H9 (cell line): ENCODE data around the gene SYT3. TPM values are rescaled to one million over a fixed set of nuclear protein-coding genes. Genes with fewer than 3 reads are reported as not detected.

ENCODE experiments used
- DNase-seq: peaks from one replicate; pipeline ENCODE4 v3.0.0-alpha.2; 2017
- H2AFZ ChIP-seq: one replicate; pipeline ENCODE4 v1.6.1; 2013; ENCODE audit warnings: mild to moderate bottlenecking, low read length, control low read depth, moderate library complexity
- H2AK5ac ChIP-seq: 2 replicates; pipeline ENCODE4 v1.6.1; 2013; ENCODE audit warnings: low read length, control low read depth, mixed read lengths; ENCODE audit not compliant: insufficient read length
- H2BK120ac ChIP-seq: one replicate; pipeline ENCODE4 v1.6.1; 2013; ENCODE audit warnings: low read depth, mild to moderate bottlenecking, low read length, control low read depth, inconsistent platforms; ENCODE audit not compliant: poor library complexity, severe bottlenecking
- H2BK12ac ChIP-seq: 2 replicates; pipeline ENCODE4 v1.6.1; 2013; ENCODE audit warnings: low read length, control low read depth, mixed read lengths, low read depth; ENCODE audit not compliant: insufficient read length
- H2BK15ac ChIP-seq: 2 replicates; pipeline ENCODE4 v1.6.1; 2013; ENCODE audit warnings: low read depth, low read length, control low read depth
- H2BK20ac ChIP-seq: one replicate; pipeline ENCODE4 v1.6.1; 2013; ENCODE audit warnings: low read depth, mild to moderate bottlenecking, low read length, control low read depth, inconsistent platforms; ENCODE audit not compliant: poor library complexity, severe bottlenecking
- H2BK5ac ChIP-seq: 2 replicates; pipeline ENCODE4 v1.6.1; 2013; ENCODE audit warnings: low read length, control low read depth, mixed read lengths; ENCODE audit not compliant: insufficient read length
- H3K14ac ChIP-seq: 2 replicates; pipeline ENCODE4 v1.6.1; 2013; ENCODE audit warnings: low read length, control low read depth; ENCODE audit not compliant: insufficient read depth
- H3K18ac ChIP-seq: 2 replicates; pipeline ENCODE4 v1.6.1; 2013; ENCODE audit warnings: low read depth, mild to moderate bottlenecking, mixed read lengths, low read length, control low read depth; ENCODE audit not compliant: insufficient read length
- H3K23ac ChIP-seq: 2 replicates; pipeline ENCODE4 v1.6.1; 2013; ENCODE audit warnings: low read length, control low read depth, mixed read lengths, low read depth; ENCODE audit not compliant: insufficient read length
- H3K23me2 ChIP-seq: 2 replicates; pipeline ENCODE4 v1.6.1; 2013; ENCODE audit warnings: low read depth, mild to moderate bottlenecking, mixed read lengths, low read length, control low read depth; ENCODE audit not compliant: insufficient read length, poor library complexity, severe bottlenecking
- H3K27ac ChIP-seq: 2 replicates; pipeline ENCODE4 v1.5.1; 2013; ENCODE audit warnings: low read length, control low read depth, mixed read lengths, low read depth; ENCODE audit not compliant: insufficient read length
- H3K27me3 ChIP-seq: 2 replicates; pipeline ENCODE4 v1.6.1; 2013; ENCODE audit warnings: low read length, control low read depth, inconsistent platforms; ENCODE audit not compliant: insufficient read depth
- H3K4ac ChIP-seq: 2 replicates; pipeline ENCODE4 v1.6.1; 2013; ENCODE audit warnings: low read depth, mild to moderate bottlenecking, control low read depth, inconsistent platforms, low read length, moderate library complexity
- H3K4me1 ChIP-seq: 2 replicates; pipeline ENCODE4 v1.6.1; 2013; ENCODE audit warnings: low read length, control low read depth, inconsistent platforms; ENCODE audit not compliant: insufficient read depth
- H3K4me2 ChIP-seq: 2 replicates; pipeline ENCODE4 v1.6.1; 2013; ENCODE audit warnings: low read length, control low read depth, mixed read lengths; ENCODE audit not compliant: insufficient read length, insufficient read depth
- H3K56ac ChIP-seq: 2 replicates; pipeline ENCODE4 v1.6.1; 2013; ENCODE audit warnings: low read depth, mild to moderate bottlenecking, mixed read lengths, low read length, control low read depth; ENCODE audit not compliant: insufficient read length
- H3K79me1 ChIP-seq: 2 replicates; pipeline ENCODE4 v1.6.1; 2013; ENCODE audit warnings: low read depth, mild to moderate bottlenecking, moderate library complexity, low read length, control low read depth, inconsistent platforms; ENCODE audit not compliant: insufficient read depth, poor library complexity, severe bottlenecking
- H3K79me2 ChIP-seq: 2 replicates; pipeline ENCODE4 v1.6.1; 2013; ENCODE audit warnings: low read length, control low read depth, inconsistent platforms; ENCODE audit not compliant: insufficient read depth
- H3K9ac ChIP-seq: 2 replicates; pipeline ENCODE4 v1.6.1; 2013; ENCODE audit warnings: low read length, control low read depth, mixed read lengths; ENCODE audit not compliant: insufficient read length; ENCODE audit errors: extremely low read depth
- H3K9me3 ChIP-seq: one replicate; pipeline ENCODE4 v1.6.1; 2013; ENCODE audit warnings: low read depth, low read length, inconsistent platforms; ENCODE audit not compliant: control insufficient read depth
- H3T11ph ChIP-seq: one replicate; pipeline ENCODE4 v1.6.1; 2013; ENCODE audit warnings: mild to moderate bottlenecking, low read length, control low read depth, inconsistent platforms
- H4K20me1 ChIP-seq: one replicate; pipeline ENCODE4 v1.6.1; 2013; ENCODE audit not compliant: control insufficient read depth, insufficient read length, insufficient read depth
- H4K5ac ChIP-seq: 2 replicates; pipeline ENCODE4 v1.6.1; 2013; ENCODE audit warnings: low read depth, mild to moderate bottlenecking, mixed read lengths, low read length, control low read depth; ENCODE audit not compliant: insufficient read length
- H4K8ac ChIP-seq: replicated peaks from 2 replicates; pipeline ENCODE4 v1.6.1; 2013; ENCODE audit warnings: low read length, control low read depth, mixed read lengths, low read depth; ENCODE audit not compliant: insufficient read length
- H4K91ac ChIP-seq: 2 replicates; pipeline ENCODE4 v1.6.1; 2013; ENCODE audit warnings: low read depth, mild to moderate bottlenecking, moderate library complexity, mixed read lengths, low read length, control low read depth; ENCODE audit not compliant: insufficient read length
- H3K27ac Mint-ChIP-seq, 3 experiments: 2 replicates in 2 of 3; 3 replicates in 1 of 3; pipeline ENCODE4 v1.8.0; 2020 to 2021; ENCODE audit warnings: mixed read lengths in 3 of 3, mild to moderate bottlenecking in 1 of 3, moderate library complexity in 1 of 3
- H3K27me3 Mint-ChIP-seq: 2 replicates; pipeline ENCODE4 v1.8.0; 2021; ENCODE audit warnings: low read depth, mild to moderate bottlenecking, moderate library complexity, mixed read lengths
- H3K36me3 Mint-ChIP-seq, 3 experiments: 2 replicates in 2 of 3; 3 replicates in 1 of 3; pipeline ENCODE4 v1.8.0; 2020 to 2021; ENCODE audit warnings: low read depth in 3 of 3, mixed read lengths in 3 of 3; ENCODE audit not compliant: insufficient read depth in 1 of 3
- H3K4me1 Mint-ChIP-seq, 2 experiments: 2 replicates each; pipeline ENCODE4 v1.8.0; 2020; ENCODE audit warnings: mixed read lengths in 2 of 2
- H3K4me3 Mint-ChIP-seq, 2 experiments: 2 replicates in 1 of 2; 3 replicates in 1 of 2; pipeline ENCODE4 v1.8.0; 2020 to 2021; ENCODE audit warnings: mild to moderate bottlenecking in 2 of 2, mixed read lengths in 2 of 2, moderate library complexity in 1 of 2
- H3K9me3 Mint-ChIP-seq, 2 experiments: 2 replicates in 1 of 2; 3 replicates in 1 of 2; pipeline ENCODE4 v1.8.0; 2020; ENCODE audit warnings: mild to moderate bottlenecking in 2 of 2, mixed read lengths in 2 of 2, moderate library complexity in 1 of 2
- WGBS: extraction: QIAGEN DNeasy Blood & Tissue Kit; methylation state at CpG from one replicate; pipeline ENCODE4 v1.1.7; 2013; ENCODE audit warnings: missing lambda C conversion rate, low lambda C conversion rate, mixed read lengths; ENCODE audit not compliant: insufficient read length; ENCODE audit errors: extremely low coverage; 5-methylcytosine and 5-hydroxymethylcytosine counted together
- total RNA-seq: library from RNA; stranded (reverse); gene quantifications from 2 replicates; pipeline ENCODE4 v1.2.1, GENCODE V29; 2021
- TF ChIP-seq, protein P1 (sequence below): fragments of 200-600 bp; sonication (generic); conservative IDR thresholded peaks from 3 replicates; pipeline ENCODE4 v1.8.0; 2021; ENCODE audit warnings: antibody characterized with exemption, mild to moderate bottlenecking

SYT3 gene
- total RNA-seq, 1 experiment from 2014 or later = 3.1 TPM

DNA sequence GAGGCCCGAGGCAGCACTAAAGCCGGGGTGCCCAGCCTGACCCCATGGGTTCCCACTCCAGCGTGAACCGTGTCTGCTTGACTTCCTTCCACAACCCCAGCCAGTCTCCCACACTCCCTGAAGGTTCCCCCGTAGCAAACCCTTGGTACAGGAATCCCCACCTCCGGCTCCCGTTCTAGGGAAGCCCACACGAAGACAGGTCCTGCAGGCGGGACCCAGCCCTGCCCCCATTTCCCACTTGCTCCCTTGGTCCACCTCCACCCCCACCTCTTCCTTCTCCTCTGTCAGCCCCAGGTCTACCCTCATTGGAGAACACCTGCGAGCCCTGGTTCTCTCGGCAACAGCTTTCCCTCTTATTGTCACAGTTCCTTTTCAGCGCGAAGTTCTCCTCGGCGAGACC, 33.4 kb upstream of the SYT3 start:
- H2BK20ac ChIP-seq = no peak overlapping the region
- H2BK12ac ChIP-seq = no peak overlapping the region
- H2AFZ ChIP-seq = no peak overlapping the region
- H2AK5ac ChIP-seq = no peak overlapping the region
- TF ChIP-seq, protein P1, sequence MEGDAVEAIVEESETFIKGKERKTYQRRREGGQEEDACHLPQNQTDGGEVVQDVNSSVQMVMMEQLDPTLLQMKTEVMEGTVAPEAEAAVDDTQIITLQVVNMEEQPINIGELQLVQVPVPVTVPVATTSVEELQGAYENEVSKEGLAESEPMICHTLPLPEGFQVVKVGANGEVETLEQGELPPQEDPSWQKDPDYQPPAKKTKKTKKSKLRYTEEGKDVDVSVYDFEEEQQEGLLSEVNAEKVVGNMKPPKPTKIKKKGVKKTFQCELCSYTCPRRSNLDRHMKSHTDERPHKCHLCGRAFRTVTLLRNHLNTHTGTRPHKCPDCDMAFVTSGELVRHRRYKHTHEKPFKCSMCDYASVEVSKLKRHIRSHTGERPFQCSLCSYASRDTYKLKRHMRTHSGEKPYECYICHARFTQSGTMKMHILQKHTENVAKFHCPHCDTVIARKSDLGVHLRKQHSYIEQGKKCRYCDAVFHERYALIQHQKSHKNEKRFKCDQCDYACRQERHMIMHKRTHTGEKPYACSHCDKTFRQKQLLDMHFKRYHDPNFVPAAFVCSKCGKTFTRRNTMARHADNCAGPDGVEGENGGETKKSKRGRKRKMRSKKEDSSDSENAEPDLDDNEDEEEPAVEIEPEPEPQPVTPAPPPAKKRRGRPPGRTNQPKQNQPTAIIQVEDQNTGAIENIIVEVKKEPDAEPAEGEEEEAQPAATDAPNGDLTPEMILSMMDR = no peak
- H3K56ac ChIP-seq = no peak overlapping the region
- H2BK15ac ChIP-seq = no peak overlapping the region; the same call in 1 of the 2 replicates
- no peaks in the 10 kb centered on the region for H4K20me1 ChIP-seq
- H3K14ac ChIP-seq = no peak overlapping the region
- H3K27ac Mint-ChIP-seq = no peak overlapping the region
- H3K9me3 Mint-ChIP-seq = peaks cover 0 to 10% of the 10 kb centered on the region in 2 experiments; a peak in 2 of 5 replicates
- H3K27ac ChIP-seq = no peak overlapping the region
- H3K79me1 ChIP-seq = no peaks in the 10 kb centered on the region
- no peak overlapping the region for H3K18ac ChIP-seq
- 0 out of 7 replicates have a peak, but pooled peaks cover 0 to 2% (median 0%) of the 10 kb centered on the region in 3 experiments for H3K36me3 Mint-ChIP-seq
- no peaks in the 10 kb centered on the region for H3K9me3 ChIP-seq
- H3K4me3 Mint-ChIP-seq = no peak overlapping the region
- H3K4me1 ChIP-seq = peaks cover 12% of the 10 kb centered on the region; the same call in 1 of the 2 replicates
- H2BK5ac ChIP-seq = no peak overlapping the region
- H4K91ac ChIP-seq = no peak overlapping the region
- H3K4me2 ChIP-seq = no peak overlapping the region
- H3K4ac ChIP-seq = no peak overlapping the region
- DNase-seq = no peak
- peaks cover under 1% of the 10 kb centered on the region for H3K23me2 ChIP-seq
- H3K79me2 ChIP-seq = no peaks in the 10 kb centered on the region
- no peak overlapping the region for H3K23ac ChIP-seq
- peaks cover 86% of the 10 kb centered on the region for H3K27me3 Mint-ChIP-seq
- H2BK120ac ChIP-seq = no peak overlapping the region
- H3K9ac ChIP-seq = no peak overlapping the region
- H3K27me3 ChIP-seq = no peaks in the 10 kb centered on the region; the same call in 1 of the 2 replicates
- WGBS = no CpG with 5 or more reads among the region's 15 CpGs
- no peak overlapping the region for H4K5ac ChIP-seq
- H3K4me1 Mint-ChIP-seq = peaks cover 21 to 30% of the 10 kb centered on the region in 2 experiments
- no peak overlapping the region for H3T11ph ChIP-seq
- H4K8ac ChIP-seq = no peak overlapping the region
